Endothelial cell (in vitro differentiated cells): ENCODE data around the gene LCN9. TPM values are rescaled to one million over a fixed set of nuclear protein-coding genes. Genes with fewer than 3 reads are reported as not detected.

Experiments
- DNase-seq: peaks from one replicate; pipeline ENCODE4 v3.0.0; 2021; ENCODE audit warnings: low spot score
- H3K27ac Mint-ChIP-seq: one replicate; pipeline ENCODE4 v1.8.0; 2021; ENCODE audit warnings: mixed read lengths, inconsistent platforms; ENCODE audit not compliant: unreplicated experiment
- H3K27me3 Mint-ChIP-seq: one replicate; pipeline ENCODE4 v1.8.0; 2021; ENCODE audit warnings: mild to moderate bottlenecking, moderate library complexity, mixed read lengths, inconsistent platforms; ENCODE audit not compliant: unreplicated experiment
- H3K36me3 Mint-ChIP-seq: one replicate; pipeline ENCODE4 v1.8.0; 2021; ENCODE audit warnings: mild to moderate bottlenecking, low read depth, mixed read lengths, inconsistent platforms; ENCODE audit not compliant: unreplicated experiment
- H3K4me1 Mint-ChIP-seq: one replicate; pipeline ENCODE4 v1.8.0; 2021; ENCODE audit warnings: mild to moderate bottlenecking, mixed read lengths, inconsistent platforms; ENCODE audit not compliant: unreplicated experiment
- H3K4me3 Mint-ChIP-seq: one replicate; pipeline ENCODE4 v1.8.0; 2021; ENCODE audit warnings: mild to moderate bottlenecking, mixed read lengths, inconsistent platforms; ENCODE audit not compliant: unreplicated experiment
- H3K9me3 Mint-ChIP-seq: one replicate; pipeline ENCODE4 v1.8.0; 2021; ENCODE audit warnings: mixed read lengths, inconsistent platforms; ENCODE audit not compliant: unreplicated experiment
- CTCF ChIP-seq: fragments of 200-600 bp; sonication (generic); IDR thresholded peaks from one replicate; pipeline ENCODE4 v1.5.0; 2021; ENCODE audit warnings: antibody characterized with exemption; ENCODE audit not compliant: unreplicated experiment
- total RNA-seq: library from RNA; stranded (reverse); fragmentation: NEBNext Ultra II Directional; extraction: Animal tissue kit (Norgen Biotek cat#: 25700); gene quantifications from one replicate; pipeline ENCODE4 v1.2.1, GENCODE V29; 2021; ENCODE audit not compliant: unreplicated experiment

Gene LCN9
- total RNA-seq, 1 donor from 2014 or later: not detected

- Mint-ChIP-seq H3K36me3 (peaks cover 21% of the 10 kb centered on the region), H3K27ac (no peak within 1 kb of the TSS), H3K4me3 (no peak within 1 kb of the TSS), H3K27me3 (no peaks in the 10 kb centered on the region), H3K9me3 (peaks cover 17% of the 10 kb centered on the region), H3K4me1 (no peaks in the 10 kb centered on the region)
- TF ChIP-seq CTCF: no peak
- DNase-seq: no peak
Measured at GRCh38 chr9:135639196-135639595, 23.9 kb upstream of the LCN9 start, which contains the start of gene GLT6D1. Gene GLT6D1 (minus strand): TSS chr9:135639540. CDS start chr9:135639187, 353 bp downstream.

DNA sequence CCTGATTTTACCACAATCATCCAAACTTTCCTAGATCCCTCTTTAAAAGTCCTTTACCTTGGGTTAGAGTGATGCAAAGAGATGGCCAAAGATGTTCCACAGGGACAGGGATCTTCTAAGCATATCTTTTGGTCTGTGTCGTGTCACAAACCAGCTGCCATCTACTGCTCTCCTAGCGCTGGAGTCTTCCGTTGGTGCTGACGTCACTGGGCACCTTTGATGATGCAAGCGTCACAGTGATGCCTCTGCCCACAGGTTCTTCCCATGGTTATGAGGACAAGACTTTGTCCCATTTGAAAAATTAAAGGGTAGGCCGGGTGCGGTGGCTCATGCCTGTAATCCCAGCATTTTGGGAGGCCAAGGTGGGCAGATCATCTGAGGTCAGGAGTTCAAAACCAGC, 22.1 kb upstream of the LCN9 start:
- Mint-ChIP-seq H3K27ac (no peak overlapping the region), H3K27me3 (no peaks in the 10 kb centered on the region), H3K9me3 (peaks cover 17% of the 10 kb centered on the region), H3K36me3 (peaks cover 21% of the 10 kb centered on the region), H3K4me3 (no peak overlapping the region), H3K4me1 (no peaks in the 10 kb centered on the region)
- TF ChIP-seq CTCF: no peak
- DNase-seq: no peak

- no peaks in the 10 kb centered on the region for H3K4me1 Mint-ChIP-seq
- peaks cover 21% of the 10 kb centered on the region for H3K36me3 Mint-ChIP-seq
- TF ChIP-seq CTCF: no peak
- H3K4me3 Mint-ChIP-seq: no peak overlapping the region
- peaks cover 17% of the 10 kb centered on the region for H3K9me3 Mint-ChIP-seq
- no peaks in the 10 kb centered on the region for H3K27me3 Mint-ChIP-seq
- no peak for DNase-seq
- H3K27ac Mint-ChIP-seq: no peak overlapping the region
Measured at GRCh38 chr9:135641745-135642144, 21.4 kb upstream of the LCN9 start.

- no peak for DNase-seq
- H3K27me3 Mint-ChIP-seq: no peaks in the 10 kb centered on the region
- no peak for TF ChIP-seq CTCF
- H3K4me3 Mint-ChIP-seq: no peak overlapping the region
- peak overlapping the region; percentile 57 for H3K27ac Mint-ChIP-seq
- peaks cover 21% of the 10 kb centered on the region for H3K9me3 Mint-ChIP-seq
- no peaks in the 10 kb centered on the region for H3K4me1 Mint-ChIP-seq
- peaks cover 11% of the 10 kb centered on the region for H3K36me3 Mint-ChIP-seq
Measured at GRCh38 chr9:135644631-135645218, 18.4 kb upstream of the LCN9 start.

GRCh38 chr9:135647884-135648283, 15.2 kb upstream of the LCN9 start:
- H3K27ac Mint-ChIP-seq: no peak overlapping the region
- no peaks in the 10 kb centered on the region for H3K4me1 Mint-ChIP-seq
- H3K36me3 Mint-ChIP-seq: peaks cover 8% of the 10 kb centered on the region
- peaks cover 21% of the 10 kb centered on the region for H3K9me3 Mint-ChIP-seq
- no peak for DNase-seq
- H3K4me3 Mint-ChIP-seq: no peak overlapping the region
- no peaks in the 10 kb centered on the region for H3K27me3 Mint-ChIP-seq
- TF ChIP-seq CTCF: no peak
